Islet of Langerhans (tissue), 1 donor: Measurements from ENCODE around the gene SOS1.
"Not testable (repeated sequence)": the region's sequence is repeated elsewhere in the genome, so short reads cannot be mapped to it uniquely, and the experiment has no call there.

Source experiments
- FAIRE-seq: peaks from one replicate; lab custom pipeline; 2011; peaks lifted over from hg19 to GRCh38; lab: Jason Lieb, UNC

SOS1 gene

DNA sequence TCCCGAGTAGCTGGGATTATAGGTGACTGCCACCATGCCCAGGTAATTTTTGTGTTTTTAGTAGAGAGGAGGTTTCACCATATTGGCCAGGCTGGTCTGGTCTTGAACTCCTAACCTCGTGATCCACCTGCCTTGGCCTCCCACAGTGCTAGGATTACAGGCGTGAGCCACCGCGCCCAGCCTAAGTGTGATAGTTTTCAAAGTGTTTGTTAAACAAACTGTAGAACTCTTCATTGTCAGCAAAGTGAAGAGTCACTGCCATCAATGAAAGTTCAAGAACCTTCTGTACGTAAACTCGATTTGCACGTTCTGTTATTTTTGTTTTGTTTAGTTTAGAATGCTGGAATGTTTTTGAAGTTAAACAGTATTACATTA is 18.0 kb upstream of the SOS1 start:
- no peak for FAIRE-seq

DNA sequence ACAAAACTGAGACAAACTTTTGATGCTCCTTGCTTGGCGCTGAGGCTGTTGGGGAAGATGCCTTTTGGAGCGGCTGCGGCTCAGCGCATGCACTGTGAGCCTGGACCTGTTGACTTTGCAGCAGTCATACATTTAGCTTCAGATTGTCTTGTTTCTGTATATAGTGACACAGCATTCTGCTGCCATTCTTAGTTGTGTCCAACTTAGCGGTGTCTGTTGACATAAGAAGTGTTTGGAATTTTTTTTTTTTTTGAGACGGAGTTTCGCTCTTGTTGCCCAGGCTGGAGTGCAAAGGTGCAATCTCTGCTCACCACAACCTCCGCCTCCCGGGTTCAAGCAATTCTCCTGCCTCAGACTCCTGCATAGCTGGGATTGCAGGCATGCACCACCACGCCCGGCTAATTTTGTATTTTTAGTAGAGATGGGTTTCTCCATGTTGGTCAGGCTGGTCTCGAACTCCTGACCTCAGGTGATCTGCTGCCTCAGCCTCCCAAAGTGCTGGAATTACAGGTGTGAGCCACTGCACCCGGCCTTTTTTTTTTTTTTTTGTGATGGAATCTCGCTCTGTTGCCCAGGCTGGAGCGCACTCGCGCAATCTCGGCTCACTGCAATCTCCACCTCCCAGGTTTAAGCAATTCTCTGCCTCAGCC is 17.5 kb upstream of the SOS1 start:
- not testable (repeated sequence) for FAIRE-seq

DNA sequence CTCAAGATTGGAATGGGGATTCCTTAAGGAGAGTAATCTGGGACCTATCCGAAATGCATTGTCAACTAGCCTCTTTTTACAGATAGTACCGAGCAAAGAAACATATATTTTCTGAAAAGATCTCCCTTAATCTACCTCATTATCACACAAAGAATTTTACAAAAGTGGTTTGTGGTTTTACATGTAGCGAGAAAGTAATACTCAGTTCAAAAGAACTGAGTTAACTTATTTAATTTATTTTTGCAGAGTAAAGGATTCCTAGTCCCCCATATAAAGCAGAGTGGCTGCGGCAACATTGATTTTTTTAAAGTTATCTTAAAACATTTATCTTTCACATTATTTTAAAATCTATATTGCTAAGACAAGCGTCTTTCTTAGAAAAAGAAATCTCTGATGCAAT is 15.9 kb upstream of the SOS1 start:
- FAIRE-seq: no peak

DNA sequence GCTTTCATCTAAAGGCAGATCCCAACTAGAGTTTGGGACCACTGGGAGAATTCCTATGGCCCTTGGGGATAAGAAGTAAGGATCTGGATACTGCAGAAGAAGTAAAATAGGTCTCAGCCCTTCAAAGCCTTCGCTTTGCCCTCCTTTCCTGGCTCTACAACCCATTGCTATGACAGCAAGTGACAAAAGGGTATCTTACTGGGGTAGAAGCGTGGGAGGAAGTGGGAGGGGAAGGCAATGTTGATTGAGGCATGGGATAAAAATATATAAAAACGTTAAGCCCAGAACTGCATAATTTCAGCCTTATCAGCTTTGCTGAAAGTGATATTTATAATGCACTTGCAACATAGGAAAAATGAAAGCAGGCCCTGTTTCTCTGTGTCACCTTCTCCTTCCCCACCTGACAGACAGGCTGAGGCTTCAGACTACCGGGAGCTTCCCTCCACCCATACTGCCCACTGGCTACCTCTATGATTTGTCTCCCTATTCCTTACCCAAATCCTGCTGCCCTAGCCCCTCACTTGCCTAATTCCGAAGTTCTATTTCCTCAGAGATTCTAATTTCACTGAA is 14.9 kb upstream of the SOS1 start:
- no peak for FAIRE-seq

DNA sequence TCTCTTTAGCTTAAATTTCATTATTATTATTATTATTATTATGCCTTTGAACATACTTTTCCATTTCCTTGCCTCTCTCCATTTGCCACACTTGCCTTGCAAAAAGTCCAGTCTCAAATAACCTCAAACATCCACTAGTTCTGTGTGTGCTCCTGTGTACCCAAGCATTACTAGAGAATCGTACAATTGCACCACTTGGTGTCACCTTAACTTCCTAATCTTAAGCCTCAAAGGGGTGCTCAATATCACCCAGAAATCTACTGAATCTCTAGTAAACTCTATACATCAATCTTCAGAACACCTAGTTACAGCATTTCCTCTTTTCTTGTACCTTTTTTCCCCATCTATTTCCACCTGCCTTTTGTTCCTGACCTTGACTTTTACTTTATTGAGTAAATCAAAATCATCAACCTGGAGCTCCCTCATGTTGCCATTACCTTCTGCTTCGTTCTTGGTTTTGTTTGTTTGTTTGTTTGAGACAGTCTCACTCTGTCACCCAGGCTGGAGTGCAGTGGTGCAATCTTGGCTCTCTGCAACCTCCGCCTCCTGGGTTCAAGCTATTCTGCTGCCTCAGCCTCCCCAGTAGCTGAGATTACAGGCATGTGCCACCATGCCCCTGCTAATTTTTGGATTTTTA is 12.5 kb upstream of the SOS1 start:
- FAIRE-seq: no peak

DNA sequence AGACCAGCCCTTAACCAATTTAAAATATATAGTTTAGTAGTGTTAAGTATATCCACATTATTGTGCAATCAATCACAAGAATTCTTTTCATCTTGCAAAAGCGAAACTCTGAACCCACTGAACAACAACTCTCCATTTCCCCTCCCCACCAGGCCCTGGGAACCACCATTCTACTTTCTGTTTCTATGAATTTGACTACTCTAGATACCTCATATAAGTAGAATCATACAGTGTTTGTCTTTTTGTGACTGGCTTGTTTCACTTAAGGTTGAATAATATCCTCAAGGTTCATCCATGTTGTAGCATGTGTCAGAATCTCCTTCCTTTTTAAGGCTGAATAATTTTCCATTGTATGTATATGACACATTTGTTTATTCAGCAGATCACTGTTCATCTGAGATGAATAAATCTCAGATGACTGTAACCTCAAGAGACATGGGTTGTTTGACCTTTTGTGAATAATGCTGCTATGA is 8.1 kb upstream of the SOS1 start:
- FAIRE-seq: no peak

DNA sequence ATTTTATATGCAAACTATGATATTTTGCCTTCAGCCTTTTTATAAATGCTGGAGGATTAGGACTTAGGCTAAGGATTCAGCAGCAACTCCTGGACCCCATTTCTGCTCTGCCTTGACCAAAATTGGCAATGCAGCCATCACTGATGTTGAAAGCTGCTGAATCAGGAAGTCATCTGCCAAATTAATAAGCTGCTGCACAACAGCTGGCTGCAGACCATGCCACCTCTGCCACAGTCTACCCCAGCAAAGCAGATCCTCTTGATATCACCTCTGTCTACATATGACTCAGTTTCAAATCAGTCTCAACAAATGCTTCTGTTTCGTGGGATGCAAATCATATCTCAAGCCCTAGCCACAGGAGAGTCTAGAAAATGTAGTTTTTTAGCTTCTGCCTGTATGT is 7.1 kb upstream of the SOS1 start:
- FAIRE-seq: no peak

DNA sequence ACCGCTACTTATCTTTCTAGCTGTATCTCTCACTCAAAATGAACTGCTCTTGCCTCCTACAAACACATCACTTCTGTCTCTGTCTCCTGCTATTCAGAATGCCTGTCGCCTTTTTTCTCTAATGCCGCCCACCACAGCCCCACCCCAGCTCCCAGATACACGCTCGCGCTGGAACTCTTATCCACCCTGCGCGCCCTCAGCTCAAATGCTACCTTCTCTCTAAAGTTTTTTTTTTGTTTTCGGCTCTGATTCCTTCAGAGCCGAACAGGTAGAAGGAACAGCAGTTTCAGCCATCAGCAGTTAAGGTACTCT is 3.9 kb upstream of the SOS1 start:
- FAIRE-seq: no peak

DNA sequence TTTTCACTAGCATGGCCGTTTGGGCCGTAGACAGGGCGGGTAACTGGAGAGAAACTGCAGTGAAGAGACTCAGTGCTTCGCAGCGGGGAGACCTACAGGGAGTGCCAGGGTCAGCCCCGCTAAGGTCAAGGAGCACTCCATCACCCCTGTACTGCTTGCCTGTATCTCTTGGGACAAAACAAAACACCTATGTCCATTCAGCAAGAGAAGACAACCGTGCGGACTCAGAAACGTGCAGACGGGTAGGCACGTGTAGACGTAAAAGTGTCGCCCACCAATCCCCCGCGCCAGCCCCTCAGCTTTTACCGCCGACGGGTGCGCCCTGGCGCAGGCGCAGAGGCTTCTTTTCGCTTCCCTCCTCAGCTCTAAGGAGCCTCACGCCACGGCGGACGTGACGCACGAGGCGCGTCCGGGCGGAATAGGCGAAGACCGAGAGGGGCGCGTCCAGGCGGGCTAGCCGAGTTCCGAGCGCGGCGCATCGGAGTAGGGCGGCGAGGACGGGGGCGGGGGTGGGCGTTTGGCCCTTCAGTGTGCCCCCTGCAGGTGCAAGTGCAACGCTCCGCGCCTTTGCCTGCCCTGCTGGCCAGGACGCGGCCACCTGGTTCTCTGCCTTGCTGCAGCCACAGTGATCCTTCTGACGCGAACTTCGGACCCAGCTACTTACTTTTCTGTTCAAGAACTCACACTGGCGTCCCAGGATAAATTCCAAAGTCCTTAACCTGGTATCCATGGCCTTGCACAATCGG is 3.3 kb upstream of the SOS1 start:
- FAIRE-seq: no peak

DNA sequence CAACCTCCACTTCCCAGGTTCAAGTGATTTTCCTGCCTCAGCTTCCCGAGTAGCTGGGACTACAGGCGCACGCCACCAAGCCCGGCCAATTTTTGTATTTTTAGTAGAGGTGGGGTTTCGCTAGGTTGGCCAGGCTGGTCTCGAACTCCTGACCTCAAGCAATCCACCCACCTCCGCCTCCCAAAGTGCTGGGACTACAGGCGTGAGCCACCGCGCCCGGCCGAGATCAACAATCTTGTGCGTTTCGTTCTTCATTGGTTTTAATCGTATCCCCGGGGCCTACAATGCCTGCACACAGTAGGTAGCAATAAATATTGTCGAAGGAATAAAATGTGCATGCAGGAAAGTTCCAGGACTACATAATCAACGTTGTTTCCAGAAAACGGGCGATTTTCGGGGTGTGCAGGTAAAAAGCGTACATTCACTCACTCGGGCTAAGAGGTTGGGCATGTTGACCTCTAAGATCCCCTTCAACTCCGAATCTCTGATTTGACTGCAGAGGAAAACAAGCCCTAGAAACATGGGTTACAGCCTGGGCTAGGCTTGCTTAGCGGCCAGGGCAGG is 2.7 kb upstream of the SOS1 start:
- no peak for FAIRE-seq

DNA sequence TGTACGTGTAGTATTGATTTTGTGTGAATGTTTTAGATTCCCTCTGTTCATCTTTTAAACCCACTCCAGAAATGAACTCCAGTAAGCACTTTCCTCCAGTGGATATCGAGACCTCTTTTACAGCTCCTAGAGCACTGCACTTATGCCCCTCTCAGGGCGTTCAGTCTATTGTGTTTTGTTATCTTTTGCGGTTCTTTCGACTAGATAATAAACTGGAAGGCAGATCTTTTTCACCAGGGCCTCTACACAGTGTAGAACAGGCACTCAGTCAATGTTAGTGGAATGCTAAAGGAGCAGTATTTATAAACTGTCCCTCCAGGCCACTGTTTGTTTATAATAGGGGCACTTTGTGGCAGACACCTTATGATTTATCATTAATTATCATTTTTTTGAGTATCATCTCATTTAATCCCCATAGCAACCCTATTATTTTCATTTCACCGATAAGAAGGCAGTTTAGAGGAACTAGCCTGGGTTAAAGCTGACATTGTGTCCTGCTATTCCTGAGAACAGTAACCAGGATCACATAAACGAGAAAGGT is 742 bp upstream of the SOS1 start:
- no peak for FAIRE-seq

DNA sequence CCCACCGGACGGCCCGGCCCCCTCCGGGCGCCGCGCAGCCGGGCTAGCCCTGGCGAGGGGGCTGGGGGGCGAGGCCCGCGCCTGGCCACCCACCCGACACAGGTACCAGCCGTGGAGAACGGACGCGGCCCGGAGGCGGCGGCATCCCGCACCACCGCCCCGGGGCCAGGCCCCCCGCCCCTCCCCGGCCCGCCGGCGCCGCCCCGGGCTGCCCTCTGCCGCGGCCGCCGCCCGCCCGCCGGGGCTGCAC is 405 bp downstream of the SOS1 start:
- no peak for FAIRE-seq

DNA sequence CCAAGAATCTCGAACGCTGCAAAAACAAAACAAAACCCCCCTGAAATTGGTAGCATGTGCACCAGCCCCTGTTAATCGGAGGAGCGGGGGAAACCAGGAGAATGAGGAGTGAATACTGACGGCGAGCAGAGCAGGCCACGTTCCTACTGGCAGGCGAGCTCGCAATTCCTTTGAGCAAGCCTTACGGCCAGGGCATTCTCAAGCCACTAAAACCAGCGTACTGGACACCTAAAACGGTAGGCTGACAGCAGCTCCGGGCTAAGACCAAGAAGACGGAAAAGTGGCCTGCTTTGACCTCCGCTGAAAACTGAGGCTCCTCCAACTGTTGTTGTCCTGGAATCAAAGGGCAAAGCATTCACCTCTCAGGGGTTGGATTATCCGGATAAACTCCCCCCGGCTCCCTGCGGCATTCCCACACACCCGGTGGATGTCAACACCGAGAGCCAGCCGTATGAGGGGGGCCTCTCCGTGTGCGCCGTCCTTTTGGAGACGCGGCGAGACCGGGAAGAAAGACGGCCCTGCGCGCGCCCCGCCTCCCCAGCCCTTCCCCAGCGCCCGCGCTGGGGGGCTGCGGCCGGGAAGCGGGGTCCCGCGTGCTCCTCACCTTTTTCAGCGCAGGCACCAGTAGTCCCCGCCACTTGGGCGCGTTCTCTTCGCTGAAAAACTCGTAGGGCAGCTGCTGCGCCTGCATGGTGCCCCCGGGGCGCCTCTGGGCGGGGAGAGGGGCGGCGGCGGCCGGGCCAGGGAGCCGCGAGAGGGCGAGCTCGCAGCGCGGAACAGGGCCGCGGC is 925 bp downstream of the SOS1 start:
- no peak for FAIRE-seq

DNA sequence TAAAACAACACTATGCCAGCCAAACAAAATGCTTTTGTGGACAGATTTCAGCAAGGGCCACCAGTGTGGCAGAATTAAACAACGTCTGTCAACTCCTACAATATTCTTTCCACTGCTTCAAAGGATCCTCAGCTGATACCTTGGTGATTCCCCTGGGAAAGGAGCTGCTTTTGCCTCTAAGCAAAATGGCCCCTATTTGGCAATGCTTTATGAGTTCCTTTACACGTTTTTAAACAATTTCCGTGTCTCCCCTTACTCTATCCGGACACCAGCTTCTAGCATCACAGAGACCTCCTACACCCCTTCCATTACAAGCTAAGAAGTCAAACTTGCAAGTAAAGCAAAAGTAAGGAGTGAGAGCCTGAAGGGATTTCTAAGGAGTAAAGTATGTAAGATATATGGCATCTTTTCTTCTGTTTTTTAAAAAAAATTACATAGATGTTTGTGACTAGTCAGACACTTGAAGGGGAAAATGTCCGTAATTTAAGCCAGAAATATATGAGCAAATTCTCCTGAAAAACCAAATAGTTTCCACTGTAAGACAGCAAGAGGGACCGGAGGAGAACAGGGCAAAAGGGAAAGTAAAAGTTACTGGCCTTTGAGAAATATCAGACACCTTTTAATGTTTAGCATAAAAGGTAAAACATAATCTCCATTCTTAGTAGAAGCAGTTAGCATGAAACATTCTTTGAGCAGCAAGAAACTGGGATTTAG is 1.9 kb downstream of the SOS1 start:
- FAIRE-seq: no peak

DNA sequence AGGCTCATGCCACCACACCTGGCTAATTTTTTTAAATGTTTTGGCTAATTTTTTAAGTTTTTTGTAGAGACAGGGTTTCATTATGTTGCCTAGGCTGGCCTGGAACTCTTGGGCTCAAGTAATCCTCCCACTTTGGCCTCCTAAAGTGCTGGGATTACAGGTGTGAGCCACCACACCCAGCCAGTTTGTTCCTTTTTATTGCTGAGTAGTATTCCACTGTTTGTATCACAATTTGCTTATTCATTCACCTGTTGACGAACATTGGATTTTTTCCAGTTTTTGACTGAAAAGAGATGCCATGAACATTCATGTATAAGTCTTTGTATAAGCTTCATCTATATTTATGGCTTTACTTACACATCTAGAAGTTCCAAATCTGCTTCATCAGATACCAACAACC is 5.3 kb downstream of the SOS1 start:
- no peak for FAIRE-seq

DNA sequence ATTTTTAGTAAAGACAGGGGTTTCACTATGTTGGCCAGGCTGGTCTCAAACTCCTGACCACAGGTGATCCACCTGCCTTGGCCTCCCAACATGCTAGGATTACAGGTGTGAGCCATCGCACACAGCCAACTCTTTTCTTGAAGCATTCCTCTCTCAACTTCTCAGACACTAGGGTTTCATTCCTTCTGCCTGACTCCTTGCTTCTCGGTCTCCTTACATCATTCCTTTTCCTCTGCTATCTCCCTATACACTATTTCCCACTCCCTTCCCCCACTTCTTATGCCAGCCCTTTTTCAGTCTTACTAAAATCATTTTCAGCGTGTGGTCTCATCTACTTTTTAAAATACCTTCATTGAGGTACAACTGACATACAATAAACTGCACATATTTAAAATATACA is 6.1 kb downstream of the SOS1 start:
- FAIRE-seq: no peak

DNA sequence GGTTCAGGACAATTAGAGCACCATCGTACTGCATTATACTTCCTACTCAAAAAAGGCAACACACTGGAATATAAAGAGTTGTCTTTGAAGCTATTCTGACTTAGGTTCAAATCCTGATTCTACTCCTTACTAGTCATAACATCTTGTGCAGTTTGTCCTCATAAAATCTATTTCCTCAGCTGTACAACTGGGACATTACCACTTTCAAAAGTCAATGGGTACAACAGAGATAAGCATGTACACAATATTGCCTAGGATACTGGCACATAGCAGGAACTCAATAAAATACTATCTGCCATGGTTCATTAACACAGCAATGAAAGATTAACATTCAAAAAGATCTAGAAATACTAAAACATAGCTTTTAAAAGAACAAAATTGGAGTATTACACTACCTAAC is 11.3 kb downstream of the SOS1 start:
- FAIRE-seq: no peak

DNA sequence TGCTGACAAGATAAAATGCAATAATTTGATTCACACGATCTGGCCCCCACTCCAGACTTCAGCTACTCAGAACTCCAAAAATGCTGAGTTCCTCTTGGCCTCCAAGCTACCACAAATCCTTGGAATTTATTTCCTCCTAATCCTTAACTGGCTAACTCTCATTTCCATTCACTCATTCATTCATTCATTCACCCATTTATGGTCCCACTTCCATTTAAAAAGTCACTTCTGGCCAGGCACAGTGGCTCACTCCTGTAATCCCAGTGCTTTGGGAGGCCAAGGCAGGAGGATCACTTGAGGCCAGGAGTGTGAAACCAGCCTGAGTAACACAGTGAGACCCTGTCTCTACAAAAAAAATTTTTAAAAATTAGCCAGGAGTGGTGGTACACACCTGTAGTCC is 12.5 kb downstream of the SOS1 start:
- no peak for FAIRE-seq

DNA sequence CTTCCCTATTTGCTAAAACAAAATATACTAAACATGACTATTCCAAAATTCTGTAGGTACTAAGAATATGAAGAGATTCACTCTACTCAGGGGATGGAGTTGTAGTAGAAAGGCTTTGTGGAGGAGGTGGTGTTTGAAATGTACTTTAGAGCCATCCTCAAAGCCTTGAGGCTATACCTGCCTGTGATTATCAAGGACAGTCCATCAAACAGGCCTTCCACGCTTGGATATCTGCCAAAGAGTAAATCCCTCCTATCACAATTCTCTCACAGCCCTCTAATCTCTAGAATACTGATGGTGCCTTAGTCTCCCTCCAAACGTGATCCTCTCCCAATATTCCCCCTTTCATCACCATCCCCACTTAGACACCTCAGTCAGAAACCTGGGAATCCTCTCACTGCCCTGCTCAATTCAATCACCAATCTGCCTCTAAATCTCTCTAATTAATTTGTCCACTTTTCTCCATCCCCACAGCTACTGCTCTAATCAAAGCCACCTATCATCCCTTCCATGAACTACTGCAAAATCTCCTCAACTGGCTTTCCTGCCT is 13.1 kb downstream of the SOS1 start:
- no peak for FAIRE-seq

DNA sequence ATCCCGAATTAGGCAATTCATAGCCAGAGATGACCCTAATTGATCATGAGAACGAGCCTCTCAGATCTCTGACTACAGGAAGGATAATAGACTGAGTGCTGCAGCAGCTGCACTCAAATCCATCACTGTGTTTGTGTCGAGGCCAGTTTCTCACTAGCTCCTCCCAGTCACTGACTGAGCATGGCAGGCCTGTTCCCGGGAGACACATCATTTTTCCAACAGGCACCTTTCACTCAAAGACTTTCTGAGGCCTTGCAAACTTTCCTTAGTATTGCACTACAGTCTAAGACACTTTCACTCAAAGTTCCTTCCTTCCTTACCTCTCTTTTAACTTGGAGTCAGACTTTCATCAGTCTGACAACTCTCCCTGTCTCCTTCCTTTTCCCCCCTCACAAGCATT is 13.7 kb downstream of the SOS1 start:
- FAIRE-seq: no peak
